GM19455 (cell line): ENCODE results near the gene NPR3.

ENCODE experiments used
- ATAC-seq: cut with Tn5 transposase; IDR thresholded peaks from one replicate; pipeline ENCODE4 v1.9.1; 2021; ENCODE audit not compliant: unreplicated experiment

NPR3 gene

DNA sequence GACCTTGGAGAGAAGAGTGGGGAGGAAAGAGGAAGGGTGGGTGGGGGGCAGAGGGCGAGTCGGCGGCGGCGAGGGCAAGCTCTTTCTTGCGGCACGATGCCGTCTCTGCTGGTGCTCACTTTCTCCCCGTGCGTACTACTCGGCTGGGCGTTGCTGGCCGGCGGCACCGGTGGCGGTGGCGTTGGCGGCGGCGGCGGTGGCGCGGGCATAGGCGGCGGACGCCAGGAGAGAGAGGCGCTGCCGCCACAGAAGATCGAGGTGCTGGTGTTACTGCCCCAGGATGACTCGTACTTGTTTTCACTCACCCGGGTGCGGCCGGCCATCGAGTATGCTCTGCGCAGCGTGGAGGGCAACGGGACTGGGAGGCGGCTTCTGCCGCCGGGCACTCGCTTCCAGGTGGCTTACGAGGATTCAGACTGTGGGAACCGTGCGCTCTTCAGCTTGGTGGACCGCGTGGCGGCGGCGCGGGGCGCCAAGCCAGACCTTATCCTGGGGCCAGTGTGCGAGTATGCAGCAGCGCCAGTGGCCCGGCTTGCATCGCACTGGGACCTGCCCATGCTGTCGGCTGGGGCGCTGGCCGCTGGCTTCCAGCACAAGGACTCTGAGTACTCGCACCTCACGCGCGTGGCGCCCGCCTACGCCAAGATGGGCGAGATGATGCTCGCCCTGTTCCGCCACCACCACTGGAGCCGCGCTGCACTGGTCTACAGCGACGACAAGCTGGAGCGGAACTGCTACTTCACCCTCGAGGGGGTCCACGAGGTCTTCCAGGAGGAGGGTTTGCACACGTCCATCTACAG is 760 bp downstream of the NPR3 start:
- no peak for ATAC-seq

DNA sequence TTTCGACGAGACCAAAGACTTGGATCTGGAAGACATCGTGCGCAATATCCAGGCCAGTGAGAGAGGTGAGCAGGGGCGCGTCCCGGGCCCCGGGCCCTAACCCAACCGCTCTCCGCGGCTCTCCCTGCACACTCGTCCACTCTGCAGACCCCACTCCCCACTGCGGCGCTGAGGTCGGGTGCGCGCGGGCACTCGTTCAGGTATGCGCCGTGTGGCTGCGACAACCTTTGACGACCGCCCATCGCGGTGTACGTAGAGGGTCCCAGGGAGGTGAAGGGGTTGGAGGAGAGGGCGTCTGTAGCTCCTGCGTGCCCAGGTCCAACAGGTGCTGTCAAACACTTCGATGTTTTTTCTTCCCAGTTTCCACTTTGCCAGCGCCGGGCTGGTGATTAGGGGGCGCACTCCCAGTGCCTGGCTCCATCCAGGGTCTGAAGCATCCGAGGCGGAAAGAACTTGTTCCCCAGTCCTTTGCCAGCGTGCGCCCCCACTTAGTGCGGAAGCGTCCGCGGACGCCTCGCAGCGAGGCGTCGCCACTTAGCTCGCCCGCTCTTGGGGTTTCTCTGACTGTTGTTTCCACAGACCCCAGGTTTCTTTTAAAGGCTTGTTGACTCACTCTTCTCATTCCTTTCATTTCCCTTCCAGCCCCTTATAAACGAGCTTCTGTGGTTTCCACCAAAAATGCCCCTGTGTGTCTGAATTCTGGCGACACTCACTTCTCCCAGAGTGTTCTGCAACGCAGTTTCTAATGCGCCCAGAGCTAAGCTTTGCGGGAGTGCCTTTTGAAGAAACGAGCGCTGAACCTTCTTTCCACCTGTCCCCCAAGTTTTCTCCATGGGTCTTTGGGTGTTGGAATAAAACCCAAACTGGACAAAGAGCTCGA is 1.6 kb downstream of the NPR3 start:
- ATAC-seq, result no peak

DNA sequence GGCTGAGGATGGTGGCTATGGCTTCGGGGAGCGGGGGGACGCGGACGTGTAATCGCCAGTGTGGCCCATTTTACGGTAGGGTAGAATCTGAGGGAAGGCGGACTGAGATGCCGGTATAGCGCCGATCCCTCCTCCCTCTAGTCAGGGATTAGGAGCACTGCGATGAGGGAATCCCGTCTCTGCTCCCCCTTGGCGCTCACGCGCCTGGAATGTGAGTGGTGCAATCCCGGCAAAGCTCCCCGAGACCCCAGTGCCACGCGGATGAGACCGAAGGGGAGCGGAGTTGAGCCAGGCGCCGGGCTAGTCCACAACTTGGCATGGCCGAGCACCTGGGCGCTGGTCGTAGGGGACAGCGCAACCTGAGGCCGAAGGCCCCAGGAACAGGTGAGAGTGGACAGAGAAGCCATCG is 2.2 kb downstream of the NPR3 start:
- no peak for ATAC-seq

DNA sequence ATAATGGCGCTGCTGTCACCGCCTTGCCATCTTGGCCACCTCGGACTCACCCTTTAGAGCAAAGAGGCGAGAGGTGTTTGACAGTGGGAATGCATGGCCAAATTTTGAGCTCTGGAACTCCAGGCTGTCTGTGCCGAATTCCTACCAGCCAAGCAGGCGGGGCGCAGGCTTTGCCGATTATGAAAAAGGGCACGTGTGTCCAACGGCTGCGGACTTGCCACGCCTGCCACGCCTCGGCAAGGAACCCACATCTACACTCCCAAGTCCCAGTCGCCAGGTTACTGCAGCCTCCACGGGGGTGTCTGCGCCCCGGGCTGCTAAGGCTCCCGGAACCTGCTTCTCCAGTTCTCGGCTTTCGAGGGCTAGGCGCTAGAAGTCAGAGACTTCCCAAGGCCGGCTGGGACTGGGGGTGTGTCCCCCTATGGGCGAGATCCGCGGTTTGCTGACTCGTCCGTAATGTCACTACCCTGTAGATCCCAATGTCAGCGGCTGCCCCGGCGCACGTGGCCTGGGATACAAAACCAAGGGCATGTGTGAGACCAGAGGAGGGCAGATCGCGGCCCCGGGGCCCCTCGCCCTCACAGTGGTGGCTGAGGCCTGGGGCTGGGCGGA is 2.8 kb downstream of the NPR3 start:
- ATAC-seq, result no peak

DNA sequence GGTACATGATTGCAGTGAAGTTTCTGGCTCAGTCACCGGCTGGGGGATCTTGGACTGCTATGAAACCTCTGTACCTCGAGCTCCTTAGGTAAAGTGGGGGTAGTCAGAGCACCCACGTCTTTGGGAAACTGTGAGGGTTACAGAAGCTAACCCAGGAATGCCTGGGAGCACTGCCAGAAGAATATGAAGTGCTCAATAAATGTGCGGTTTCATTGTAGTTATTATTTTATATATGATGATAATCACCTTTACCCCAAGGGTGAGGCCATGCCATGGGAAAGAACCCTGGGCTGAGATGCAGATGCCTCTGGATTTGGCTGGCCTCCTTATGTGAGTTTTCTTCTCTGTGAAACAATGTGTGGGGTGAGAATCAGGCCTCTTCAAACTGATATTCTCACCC is 3.7 kb downstream of the NPR3 start:
- no peak for ATAC-seq

DNA sequence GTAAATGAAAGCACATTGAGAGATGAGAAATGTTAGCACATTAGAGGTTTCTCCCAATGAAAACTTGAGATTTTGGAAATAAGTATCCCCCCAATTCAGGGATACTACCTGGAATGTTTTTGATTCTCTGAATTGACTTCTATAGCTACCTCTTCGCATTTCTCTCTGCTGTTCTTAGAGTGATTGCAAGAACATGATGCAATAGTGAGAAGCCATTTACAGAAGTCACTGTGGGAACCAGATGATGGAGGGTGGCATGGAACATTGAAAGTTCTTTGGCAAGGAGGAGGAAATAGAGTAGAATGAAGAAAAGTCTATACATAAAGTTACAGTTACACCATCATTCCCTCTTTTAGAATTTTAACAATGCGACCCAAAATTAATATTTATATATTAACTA is 9.2 kb downstream of the NPR3 start:
- ATAC-seq, result no peak

DNA sequence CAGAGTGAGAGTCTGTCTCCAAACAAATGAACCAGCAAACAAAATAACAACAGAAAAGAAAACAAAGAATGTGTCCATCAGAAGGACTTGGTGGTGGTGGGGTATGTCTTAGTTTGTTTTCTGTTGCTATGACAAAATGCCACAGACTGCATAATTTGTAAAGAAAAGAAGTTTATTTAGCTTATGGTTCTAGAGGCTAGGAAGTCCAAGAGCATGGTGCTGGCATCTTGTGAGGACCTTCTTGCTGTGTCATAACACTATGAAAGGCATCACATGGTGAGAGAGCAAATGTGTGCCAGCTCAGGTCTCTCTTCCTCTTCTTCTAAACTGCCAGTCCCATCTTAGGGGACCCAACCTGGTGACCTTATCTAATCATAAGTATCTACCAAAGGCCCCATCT is 10.5 kb downstream of the NPR3 start:
- ATAC-seq, result no peak

DNA sequence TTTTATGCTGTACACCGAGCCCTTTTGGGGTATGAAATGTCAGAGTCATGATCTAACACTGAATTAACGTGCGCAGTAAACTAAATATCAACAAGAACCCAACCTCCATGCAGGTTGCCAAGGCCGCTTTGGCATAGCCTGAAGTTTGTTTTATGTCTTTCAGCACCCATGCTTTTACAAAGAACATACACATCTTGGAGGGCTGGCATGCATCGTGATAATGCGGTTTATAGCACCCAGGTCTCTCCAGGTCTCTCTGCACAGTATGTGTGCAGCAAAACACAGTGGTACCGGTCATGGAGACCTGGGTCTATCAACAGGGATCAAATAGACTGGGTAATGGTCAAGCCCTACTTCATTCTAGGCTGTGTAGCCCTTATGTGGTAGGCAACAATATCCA is 11.8 kb downstream of the NPR3 start:
- no peak for ATAC-seq

DNA sequence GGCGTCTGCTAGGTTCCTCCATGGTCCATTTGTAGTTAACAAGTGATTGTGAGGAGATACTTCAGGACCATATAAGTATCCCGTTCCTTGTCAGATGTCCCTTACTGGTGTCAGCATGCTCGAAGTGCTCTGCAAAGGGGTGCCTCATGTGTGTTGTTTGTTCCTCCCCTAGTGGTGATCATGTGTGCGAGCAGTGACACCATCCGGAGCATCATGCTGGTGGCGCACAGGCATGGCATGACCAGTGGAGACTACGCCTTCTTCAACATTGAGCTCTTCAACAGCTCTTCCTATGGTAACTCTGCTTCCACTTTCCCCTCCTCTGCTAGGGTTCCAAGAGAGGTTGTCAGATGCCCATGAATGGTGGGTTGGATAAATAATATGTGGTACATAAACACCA is 13.4 kb downstream of the NPR3 start:
- ATAC-seq, result no peak

DNA sequence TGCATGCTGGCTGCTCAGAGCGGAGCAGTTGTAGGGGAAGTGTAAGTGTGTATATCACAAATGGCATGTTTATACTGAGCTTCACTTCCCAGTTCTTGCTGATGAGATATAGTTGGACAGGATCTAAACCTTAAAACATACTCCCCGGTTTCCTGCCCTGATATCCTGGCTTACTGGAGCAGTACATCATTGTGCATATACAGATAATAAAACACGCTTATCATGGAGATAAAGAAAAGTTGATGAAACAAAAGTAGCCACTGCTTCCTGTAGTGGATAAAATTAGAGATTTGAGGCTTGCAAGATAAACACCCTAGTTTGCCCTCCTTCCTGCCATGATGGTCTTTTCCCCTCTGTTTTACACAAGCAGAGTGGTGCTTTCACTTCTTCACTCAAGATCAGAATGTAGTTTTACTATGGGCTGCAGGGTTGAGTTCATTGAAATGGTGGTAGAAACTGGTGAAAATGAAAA is 15.0 kb downstream of the NPR3 start:
- no peak for ATAC-seq

DNA sequence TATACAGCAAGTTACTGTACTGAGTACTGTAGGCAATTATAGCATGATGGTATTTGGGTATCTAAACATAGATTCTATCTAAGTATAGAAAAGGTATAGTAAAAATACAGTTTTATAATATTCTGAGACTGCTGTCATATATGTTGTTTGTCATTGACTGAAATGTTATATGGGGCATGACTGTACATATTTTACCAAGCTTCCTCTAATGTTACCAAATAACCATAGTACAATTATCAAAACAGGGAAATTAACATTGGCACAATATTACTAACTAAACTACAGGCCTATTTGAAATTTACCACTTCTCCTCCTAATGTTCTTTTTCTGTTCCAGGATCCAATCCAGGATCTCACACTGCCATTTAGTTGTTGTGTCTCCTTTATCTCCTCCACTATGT is 18.5 kb downstream of the NPR3 start:
- no peak for ATAC-seq

DNA sequence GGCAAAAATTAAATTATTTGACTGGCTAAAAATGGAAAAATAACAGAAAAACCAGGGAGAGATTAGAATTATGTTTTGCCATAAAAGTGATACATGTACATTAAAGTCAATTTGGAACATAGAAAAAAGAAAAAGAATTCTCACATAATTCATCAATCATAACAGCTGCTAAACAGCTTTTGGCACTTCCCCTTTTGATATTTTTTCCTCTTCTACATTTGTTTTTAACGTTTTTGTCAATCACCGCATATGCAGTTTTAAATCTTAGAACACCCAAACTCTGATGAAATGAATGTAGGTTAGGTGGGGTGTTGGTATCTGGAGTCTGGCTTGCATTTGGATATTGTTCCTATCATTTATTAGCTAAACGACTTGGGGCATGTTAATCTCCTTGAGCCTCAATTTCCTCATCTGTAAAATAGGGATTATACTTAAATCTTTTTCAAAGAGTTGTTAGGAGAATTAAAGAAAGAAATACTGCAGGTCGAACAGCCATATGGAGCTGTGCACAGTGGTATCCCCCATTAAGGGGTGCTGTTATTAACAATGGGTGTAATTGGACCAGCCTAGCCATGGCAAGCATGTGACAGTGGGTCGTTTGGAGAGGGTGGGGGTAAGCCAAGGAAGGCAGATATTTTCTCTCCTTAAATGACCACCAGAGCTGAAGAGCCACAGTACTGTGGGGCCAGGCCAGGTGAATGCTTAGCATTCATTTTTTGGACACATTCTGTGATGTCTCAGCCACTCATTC is 22.6 kb downstream of the NPR3 start:
- ATAC-seq, result no peak

DNA sequence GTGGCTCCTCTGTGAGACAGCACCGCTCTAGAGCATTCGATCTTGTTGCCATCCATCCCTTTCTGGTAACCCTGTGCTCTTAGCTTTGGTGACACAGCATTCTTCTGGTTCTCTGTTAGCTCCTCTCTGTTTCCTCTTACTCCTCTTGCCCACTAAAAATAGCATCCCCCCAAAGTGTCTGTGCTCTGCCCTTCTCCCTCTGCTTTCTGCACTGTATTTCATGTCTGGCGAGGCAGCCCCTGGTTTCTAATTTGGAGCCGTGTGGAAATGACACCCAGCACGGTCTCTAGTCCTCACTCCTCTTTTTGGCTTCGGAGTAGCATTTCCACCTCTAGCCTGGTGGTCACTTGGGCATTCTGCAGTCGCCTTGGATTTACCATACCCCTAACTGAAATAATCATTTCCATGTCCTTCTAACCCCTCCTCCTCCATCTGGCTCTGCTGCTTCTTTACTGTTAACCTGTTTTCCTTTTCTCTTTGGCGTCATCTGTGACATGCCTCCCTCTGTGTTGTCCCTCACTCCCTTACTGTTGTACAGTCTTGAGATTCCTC is 23.8 kb downstream of the NPR3 start:
- no peak for ATAC-seq

DNA sequence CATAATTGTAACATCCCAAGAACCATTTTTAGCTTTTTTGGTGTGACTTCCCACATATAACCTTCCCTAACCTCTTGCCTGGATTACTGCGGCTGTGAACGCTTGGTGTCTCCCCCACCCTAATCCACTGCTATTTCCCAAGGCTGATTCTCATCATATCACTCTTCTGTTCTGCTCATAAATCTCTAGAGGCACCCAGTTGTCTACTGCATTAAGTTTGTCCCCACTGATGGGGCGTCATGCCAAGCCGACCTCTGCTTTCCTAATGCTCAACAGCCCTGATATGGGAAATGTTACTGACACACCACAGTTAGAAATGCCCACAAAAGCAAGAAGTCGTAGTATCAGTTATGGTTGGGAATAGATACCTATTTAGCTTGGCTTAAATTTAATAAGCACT is 24.4 kb downstream of the NPR3 start:
- ATAC-seq, result no peak

DNA sequence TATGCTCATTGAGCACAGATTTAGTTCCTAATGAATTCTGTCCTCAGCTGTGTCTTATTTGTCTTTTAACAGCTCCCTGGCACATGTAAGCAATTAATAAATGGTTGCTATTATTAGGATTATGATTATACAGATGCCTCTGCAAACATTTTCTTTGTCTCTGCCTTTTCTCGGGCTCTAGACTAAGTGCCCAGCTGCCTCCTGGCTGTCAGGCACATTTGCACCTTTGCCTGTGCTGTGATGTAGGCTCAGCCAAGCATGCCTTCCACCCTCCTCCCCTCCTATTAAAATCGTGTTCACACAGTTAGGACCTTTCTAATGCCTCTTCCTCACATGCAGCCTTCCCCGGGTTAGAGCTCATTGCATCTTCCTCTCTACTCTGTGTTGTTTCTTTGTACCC is 25.7 kb downstream of the NPR3 start:
- ATAC-seq, result no peak

DNA sequence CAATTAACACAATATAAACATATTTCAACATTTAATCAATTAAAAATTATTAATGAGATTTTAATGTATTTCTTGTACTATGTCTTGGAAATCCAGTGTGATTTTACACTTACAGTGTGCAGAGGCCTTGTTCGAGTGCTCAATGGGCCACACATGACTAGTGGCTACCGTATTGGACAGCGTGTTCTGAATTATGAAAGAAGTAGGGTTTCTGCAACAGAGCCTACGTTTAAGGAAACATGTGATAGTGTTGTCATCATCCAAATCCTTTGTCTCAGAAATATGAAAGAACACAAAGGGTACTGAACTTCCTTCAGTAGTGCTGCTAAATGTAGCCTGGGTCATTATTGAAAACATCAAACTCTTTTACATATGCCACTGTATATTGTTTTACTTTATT is 29.5 kb downstream of the NPR3 start:
- no peak for ATAC-seq

DNA sequence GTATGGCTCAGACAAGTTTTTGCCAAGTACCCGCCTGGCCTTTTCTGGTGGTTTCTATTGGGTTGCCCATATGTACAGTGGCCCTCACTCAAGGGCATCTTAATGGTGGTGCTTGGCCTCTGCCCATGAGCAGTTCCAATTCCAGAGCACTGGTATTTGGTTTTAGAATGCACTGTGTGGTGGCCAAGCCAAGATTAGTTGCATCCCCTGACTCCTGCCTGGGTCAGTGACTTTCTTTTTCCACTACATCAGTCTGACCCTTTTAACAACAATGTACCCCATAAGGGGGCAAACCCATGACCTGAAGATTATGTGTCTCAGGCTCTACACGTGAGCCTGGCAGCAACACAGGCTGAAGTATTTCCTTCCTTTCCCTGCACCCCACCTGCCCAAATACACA is 34.2 kb downstream of the NPR3 start:
- ATAC-seq, result no peak

DNA sequence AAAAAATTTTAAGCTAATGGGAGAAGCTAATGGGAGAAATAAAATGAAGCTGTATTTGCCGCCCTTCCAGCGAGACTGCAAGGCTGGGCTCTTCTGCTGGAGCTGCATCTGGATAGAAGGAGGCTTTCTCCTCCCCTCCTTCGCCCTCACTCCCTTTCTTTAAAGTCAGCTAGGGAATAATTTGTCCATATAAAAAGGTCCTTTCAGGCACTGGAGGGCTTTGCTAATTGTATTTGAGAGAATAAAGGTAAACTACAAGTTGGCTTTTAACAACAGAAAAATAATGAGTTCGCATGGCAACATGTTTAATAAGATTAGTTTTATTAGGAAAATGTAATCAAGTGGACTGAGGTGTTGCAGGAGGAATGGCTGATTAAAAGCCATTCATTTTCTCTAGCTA is 41.3 kb downstream of the NPR3 start:
- no peak for ATAC-seq

DNA sequence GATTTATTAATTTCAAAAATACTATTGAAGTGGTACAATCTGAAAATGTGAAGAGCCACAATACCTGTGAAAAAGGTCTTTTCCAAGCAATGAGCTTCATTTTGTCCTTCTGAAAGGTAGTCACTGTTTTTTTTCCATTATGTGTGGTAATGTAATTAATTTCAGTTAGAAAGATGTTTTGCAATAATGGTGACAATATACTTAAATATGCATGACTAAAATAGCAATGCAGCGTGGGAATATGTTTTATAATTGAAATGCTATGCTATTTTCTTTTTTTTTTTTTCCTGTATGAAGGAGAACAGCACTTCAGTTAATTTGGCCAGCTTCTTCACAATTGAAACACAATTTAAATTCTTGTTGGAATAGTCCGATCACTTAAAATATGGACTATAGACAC is 41.9 kb downstream of the NPR3 start:
- no peak for ATAC-seq

DNA sequence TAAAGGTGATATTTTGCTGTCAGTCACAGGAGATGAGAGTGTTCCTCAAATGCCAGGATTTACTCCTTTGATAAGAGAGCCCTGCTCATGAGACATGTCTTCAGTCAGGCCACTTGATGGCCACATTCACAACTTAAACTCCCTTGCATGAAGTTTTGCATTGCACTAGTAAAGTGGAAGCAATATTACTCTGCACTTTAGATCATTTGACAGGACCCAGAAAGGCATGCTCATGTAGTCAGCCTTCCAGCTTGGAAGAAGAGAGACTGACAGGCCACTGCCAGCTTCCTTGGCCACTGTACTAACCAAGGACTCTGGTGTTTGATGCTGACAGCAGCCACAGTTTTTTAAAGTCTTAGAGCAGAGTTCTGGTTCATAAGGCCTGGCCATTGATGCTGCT is 42.6 kb downstream of the NPR3 start:
- no peak for ATAC-seq

DNA sequence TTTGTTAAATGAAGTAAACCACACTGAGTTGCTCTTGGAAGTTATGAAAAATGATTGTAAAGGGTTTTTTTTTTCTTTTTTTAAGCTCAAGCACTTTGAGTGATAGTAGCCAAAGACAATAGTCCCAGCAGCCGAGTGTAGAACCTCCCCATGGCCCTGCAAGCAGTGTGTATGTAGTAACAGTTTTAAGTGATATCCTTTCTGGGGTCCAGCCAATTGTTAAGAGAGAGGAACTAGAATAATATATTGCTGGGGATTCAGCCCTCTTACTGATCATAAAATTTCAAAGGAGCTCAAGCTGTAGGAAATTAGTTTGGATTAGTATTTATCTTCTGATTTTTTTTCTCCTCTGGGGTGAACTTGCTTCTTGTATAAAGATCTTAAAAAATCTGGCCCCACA is 43.2 kb downstream of the NPR3 start:
- ATAC-seq, result no peak
